Measurements from ENCODE around the gene NNT. TPM values are rescaled to one million over a fixed set of nuclear protein-coding genes. Genes with fewer than 3 reads are reported as not detected.
"Not testable (repeated sequence)": the region's sequence is repeated elsewhere in the genome, so short reads cannot be mapped to it uniquely, and the experiment has no call there.

NNT gene
- total and polyA plus RNA-seq, 2 of the 8 experiments (the other 6 are each of a cell fraction or from before 2014, with no cell fraction given): 11.0 to 22.2 TPM

DNA sequence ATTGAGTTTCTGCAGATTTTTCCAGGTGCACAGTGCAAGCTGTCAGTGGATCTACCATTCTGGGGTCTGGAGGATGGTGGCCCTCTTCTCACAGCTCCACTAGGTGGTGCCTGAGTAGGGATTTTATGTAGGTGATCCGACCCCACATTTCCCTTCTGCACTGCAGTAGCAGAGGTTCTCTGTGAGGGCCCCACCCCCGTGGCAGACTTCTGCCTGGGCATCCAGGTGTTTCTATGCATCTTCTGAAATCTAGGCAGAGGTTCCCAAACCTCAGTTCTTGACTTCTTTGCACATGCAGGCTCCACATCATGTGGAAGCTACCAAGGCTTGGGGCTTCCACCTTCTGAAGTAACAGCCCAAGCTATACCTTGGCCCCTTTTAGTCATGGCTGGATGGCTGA, 93.5 kb downstream of the NNT start:
- H3K56ac ChIP-seq (replicated peaks; ENCODE audit: insufficient read length, low read depth, low read length); H3K9ac ChIP-seq (replicated peaks in 1 of 4; ENCODE audit: extremely low read depth in 1 of 4, low read depth in 3 of 4, low read length in 3 of 4); H3K4ac ChIP-seq (replicated peaks; ENCODE audit: insufficient read length, low read depth, low read length); H3K4me2 ChIP-seq (ENCODE audit: insufficient read depth in 1 of 2, low read depth in 2 of 2, low read length in 2 of 2); H4K91ac ChIP-seq (replicated peaks; ENCODE audit: insufficient read length, low read length); H3K27me3 ChIP-seq (replicated peaks in 1 of 4; ENCODE audit: control insufficient read depth in 3 of 4, extremely low read depth in 1 of 4, insufficient read depth in 3 of 4, low read length in 3 of 4); H2BK12ac ChIP-seq (ENCODE audit: low read depth, low read length); H2BK15ac ChIP-seq (ENCODE audit: low read length); H3K36me3 ChIP-seq (ENCODE audit: control insufficient read depth in 2 of 4, insufficient read depth in 4 of 4, low read length in 3 of 4); H3K79me2 ChIP-seq (ENCODE audit: control insufficient read depth in 1 of 2, insufficient read depth in 2 of 2, low read length in 2 of 2); H2BK5ac ChIP-seq (ENCODE audit: low read depth, low read length); H3K23me2 ChIP-seq (ENCODE audit: low read depth, low read length); H2AFZ ChIP-seq (ENCODE audit: low read length); H2AK5ac ChIP-seq (ENCODE audit: low read depth, low read length); H2BK20ac ChIP-seq (ENCODE audit: low read length); H2BK120ac ChIP-seq (replicated peaks; ENCODE audit: low read depth, low read length); POLR2A ChIA-PET (ENCODE audit: partially characterized antibody); H4K8ac ChIP-seq (ENCODE audit: extremely low read depth, insufficient read depth, low read length); H3K79me1 ChIP-seq (ENCODE audit: low read depth, low read length); CTCF ChIA-PET (ENCODE audit: partially characterized antibody); H4K5ac ChIP-seq (ENCODE audit: insufficient read length, low read depth, low read length); FAIRE-seq; H3K14ac ChIP-seq (ENCODE audit: insufficient read length); H3K4me3 ChIP-seq (ENCODE audit: extremely low read depth in 1 of 4, insufficient read depth in 2 of 4, low read depth in 3 of 4, low read length in 4 of 4); H3K27ac ChIP-seq (ENCODE audit: low read depth, low read length); H3K4me1 ChIP-seq (replicated peaks in 1 of 4; ENCODE audit: control insufficient read depth in 3 of 4, insufficient read depth in 4 of 4, low read length in 3 of 4); DNase-seq (ENCODE audit: low read depth in 1 of 2, low spot score in 2 of 2); H4K20me1 ChIP-seq (replicated peaks in 1 of 2; ENCODE audit: control insufficient read depth in 1 of 2, insufficient read depth in 2 of 2, low read length in 2 of 2); H3K23ac ChIP-seq (ENCODE audit: insufficient read length); H3K18ac ChIP-seq (ENCODE audit: extremely low read depth, low read length): not testable (repeated sequence)
- 92% methylated on average over 2 of the region's 2 CpGs; no CpG with 5 or more reads in 1 of the 2 experiments for WGBS, 2 experiments (ENCODE audit: extremely low coverage in 1 of 2, insufficient coverage in 1 of 2, insufficient read length in 1 of 2, insufficient replicate concordance in 2 of 2, low coverage in 1 of 2, low lambda C conversion rate in 2 of 2, missing lambda C conversion rate in 1 of 2)
- H3K9me3 ChIP-seq (ENCODE audit: insufficient read depth in 2 of 2, low read depth in 1 of 2, low read length in 1 of 2): peaks cover 10 to 16% of the 10 kb centered on the region in 2 experiments; a peak in 3 of 4 replicates
